ENCODE results near the gene AHSG.

DNA sequence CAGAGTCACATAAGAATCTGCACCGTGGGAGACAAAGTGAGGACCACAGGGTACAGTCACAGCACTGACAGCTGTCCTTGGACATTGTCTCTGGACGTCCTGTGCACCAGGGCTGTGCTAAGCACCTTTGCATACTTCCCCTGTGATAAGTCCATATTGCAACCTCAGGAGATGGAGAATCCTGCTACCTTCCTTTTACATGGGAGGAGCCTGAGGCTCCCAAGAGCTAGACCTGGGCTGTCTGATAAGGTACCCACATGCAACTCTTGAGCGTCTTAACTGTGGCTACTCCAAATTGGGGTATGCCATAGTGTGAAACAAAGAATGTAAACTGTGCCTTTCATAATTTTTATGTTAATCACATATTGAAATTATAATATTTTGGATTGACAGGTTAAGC lies 24.8 kb downstream of the AHSG start:
- TF ChIP-seq, protein P1, sequence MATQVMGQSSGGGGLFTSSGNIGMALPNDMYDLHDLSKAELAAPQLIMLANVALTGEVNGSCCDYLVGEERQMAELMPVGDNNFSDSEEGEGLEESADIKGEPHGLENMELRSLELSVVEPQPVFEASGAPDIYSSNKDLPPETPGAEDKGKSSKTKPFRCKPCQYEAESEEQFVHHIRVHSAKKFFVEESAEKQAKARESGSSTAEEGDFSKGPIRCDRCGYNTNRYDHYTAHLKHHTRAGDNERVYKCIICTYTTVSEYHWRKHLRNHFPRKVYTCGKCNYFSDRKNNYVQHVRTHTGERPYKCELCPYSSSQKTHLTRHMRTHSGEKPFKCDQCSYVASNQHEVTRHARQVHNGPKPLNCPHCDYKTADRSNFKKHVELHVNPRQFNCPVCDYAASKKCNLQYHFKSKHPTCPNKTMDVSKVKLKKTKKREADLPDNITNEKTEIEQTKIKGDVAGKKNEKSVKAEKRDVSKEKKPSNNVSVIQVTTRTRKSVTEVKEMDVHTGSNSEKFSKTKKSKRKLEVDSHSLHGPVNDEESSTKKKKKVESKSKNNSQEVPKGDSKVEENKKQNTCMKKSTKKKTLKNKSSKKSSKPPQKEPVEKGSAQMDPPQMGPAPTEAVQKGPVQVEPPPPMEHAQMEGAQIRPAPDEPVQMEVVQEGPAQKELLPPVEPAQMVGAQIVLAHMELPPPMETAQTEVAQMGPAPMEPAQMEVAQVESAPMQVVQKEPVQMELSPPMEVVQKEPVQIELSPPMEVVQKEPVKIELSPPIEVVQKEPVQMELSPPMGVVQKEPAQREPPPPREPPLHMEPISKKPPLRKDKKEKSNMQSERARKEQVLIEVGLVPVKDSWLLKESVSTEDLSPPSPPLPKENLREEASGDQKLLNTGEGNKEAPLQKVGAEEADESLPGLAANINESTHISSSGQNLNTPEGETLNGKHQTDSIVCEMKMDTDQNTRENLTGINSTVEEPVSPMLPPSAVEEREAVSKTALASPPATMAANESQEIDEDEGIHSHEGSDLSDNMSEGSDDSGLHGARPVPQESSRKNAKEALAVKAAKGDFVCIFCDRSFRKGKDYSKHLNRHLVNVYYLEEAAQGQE (IDR thresholded peaks at IDR 0.05; ENCODE audit: low read depth) = no peak
- no peak for TF ChIP-seq POLR2A (IDR thresholded peaks at IDR 0.05; ENCODE audit: borderline replicate concordance, extremely low read depth, insufficient read depth, insufficient read length)
- TF ChIP-seq, protein P2, sequence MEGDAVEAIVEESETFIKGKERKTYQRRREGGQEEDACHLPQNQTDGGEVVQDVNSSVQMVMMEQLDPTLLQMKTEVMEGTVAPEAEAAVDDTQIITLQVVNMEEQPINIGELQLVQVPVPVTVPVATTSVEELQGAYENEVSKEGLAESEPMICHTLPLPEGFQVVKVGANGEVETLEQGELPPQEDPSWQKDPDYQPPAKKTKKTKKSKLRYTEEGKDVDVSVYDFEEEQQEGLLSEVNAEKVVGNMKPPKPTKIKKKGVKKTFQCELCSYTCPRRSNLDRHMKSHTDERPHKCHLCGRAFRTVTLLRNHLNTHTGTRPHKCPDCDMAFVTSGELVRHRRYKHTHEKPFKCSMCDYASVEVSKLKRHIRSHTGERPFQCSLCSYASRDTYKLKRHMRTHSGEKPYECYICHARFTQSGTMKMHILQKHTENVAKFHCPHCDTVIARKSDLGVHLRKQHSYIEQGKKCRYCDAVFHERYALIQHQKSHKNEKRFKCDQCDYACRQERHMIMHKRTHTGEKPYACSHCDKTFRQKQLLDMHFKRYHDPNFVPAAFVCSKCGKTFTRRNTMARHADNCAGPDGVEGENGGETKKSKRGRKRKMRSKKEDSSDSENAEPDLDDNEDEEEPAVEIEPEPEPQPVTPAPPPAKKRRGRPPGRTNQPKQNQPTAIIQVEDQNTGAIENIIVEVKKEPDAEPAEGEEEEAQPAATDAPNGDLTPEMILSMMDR (IDR thresholded peaks at IDR 0.05 in 2 of 3, conservative IDR thresholded peaks at IDR 0.05 in 1 of 3; ENCODE audit: borderline replicate concordance in 1 of 3, insufficient read depth in 1 of 3, low read depth in 2 of 3, low read length in 2 of 3) = no peak
- no peak for TF ChIP-seq RAD21 (IDR thresholded peaks at IDR 0.05; ENCODE audit: low read depth)
- no peak for TF ChIP-seq FOSL1 (IDR thresholded peaks at IDR 0.05; ENCODE audit: low read depth)
- TF ChIP-seq ZNF274 (IDR thresholded peaks at IDR 0.05; ENCODE audit: low read depth, low read length) = no peak
- TF ChIP-seq EZH2 (IDR thresholded peaks at IDR 0.05) = no peak
- no peak for TF ChIP-seq POLR2AphosphoS5 (IDR thresholded peaks at IDR 0.05; ENCODE audit: low read depth, low read length)
- no peak for TF ChIP-seq ELF1 (IDR thresholded peaks at IDR 0.05; ENCODE audit: borderline replicate concordance, low read depth)

All from HCT116 (cell line).